ENCODE measurements around the gene SLC27A5. TPM values are rescaled to one million over a fixed set of nuclear protein-coding genes. Genes with fewer than 3 reads are reported as not detected.

The SLC27A5 gene
- total and polyA plus RNA-seq, 2 of the 13 experiments (the other 11 are each of a cell fraction or from before 2014, with no cell fraction given) = 30.3 to 40.2 TPM

DNA sequence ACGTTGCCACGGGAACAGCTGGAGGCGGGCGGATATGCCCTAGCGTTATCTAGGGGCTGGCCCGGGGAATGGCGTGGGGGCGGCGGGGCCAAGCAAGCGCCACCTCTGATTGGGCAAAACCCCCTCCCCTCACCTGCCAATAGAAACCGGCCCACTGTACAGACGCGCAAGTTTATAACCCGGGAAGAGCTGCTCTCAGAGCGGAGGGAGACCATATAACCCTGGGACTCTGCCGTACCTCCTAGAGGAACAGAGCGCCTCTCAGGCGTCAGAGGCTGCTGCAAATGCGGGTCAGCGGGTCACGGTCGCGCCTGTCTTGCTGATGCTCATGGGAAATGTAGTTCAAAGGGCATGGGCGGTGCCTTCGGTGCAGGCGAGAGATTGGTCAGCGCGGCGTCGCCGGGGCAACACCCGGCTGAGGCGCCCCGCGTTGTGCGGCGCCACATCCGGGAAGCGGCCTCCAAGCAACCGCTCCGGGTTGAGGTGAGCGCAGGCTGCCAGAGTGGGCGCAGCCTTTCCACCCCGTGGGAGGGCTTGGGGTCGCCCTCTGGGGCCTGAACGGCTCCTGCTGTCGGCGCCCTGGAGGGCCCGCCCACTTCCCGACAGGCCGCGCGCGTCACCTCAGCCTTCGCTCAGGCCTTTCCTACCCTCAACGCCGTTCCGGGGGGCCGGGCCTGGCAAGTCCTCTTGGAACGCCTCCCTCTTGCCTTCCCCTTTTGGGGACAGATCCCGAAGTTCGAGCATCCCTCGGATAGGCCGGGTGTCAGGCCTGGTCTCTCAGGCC, 35.9 kb downstream of the SLC27A5 start, which contains the start of gene ZNF446 (continued):
- TF ChIP-seq ZNF251 (CRISPR knock-in tag; IDR thresholded peaks at IDR 0.05) (no peak), PPARG (CRISPR knock-in tag; conservative IDR thresholded peaks at IDR 0.05) (no peak; the same call in 1 of the 2 replicates), HOXA7 (CRISPR knock-in tag; IDR thresholded peaks at IDR 0.05) (no peak), ZNF781 (CRISPR knock-in tag; IDR thresholded peaks at IDR 0.05; ENCODE audit: borderline replicate concordance, not compliant biosample characterization) (no peak), CBX1 (IDR thresholded peaks at IDR 0.05; ENCODE audit: low read depth) (no peak), ARHGAP35 (CRISPR knock-in tag; IDR thresholded peaks at IDR 0.05; ENCODE audit: borderline replicate concordance) (peak; percentile 16; the same call in 1 of the 2 replicates), ZNF556 (CRISPR knock-in tag; IDR thresholded peaks at IDR 0.05; ENCODE audit: borderline replicate concordance) (0 out of 2 replicates have a peak, but pooled peaks have one; percentile 29), RCOR2 (CRISPR knock-in tag; IDR thresholded peaks at IDR 0.05) (0 out of 2 replicates have a peak, but pooled peaks have one; percentile 19), FOXK2 (IDR thresholded peaks at IDR 0.05) (no peak), PHF21A (CRISPR knock-in tag; IDR thresholded peaks at IDR 0.05) (peak; percentile 77), FOXA3 (CRISPR knock-in tag; IDR thresholded peaks at IDR 0.05) (peak; percentile 37; the same call in 1 of the 2 replicates), RXRB (CRISPR knock-in tag; IDR thresholded peaks at IDR 0.05; ENCODE audit: borderline replicate concordance) (peak; percentile 63), ZNF775 (CRISPR knock-in tag; IDR thresholded peaks at IDR 0.05; ENCODE audit: borderline replicate concordance) (no peak), ATM (IDR thresholded peaks at IDR 0.05; ENCODE audit: borderline replicate concordance) (no peak), ZNF34 (CRISPR knock-in tag; IDR thresholded peaks at IDR 0.05; ENCODE audit: borderline replicate concordance) (0 out of 2 replicates have a peak, but pooled peaks have one; percentile 87)
- TF ChIP-seq, protein P1, sequence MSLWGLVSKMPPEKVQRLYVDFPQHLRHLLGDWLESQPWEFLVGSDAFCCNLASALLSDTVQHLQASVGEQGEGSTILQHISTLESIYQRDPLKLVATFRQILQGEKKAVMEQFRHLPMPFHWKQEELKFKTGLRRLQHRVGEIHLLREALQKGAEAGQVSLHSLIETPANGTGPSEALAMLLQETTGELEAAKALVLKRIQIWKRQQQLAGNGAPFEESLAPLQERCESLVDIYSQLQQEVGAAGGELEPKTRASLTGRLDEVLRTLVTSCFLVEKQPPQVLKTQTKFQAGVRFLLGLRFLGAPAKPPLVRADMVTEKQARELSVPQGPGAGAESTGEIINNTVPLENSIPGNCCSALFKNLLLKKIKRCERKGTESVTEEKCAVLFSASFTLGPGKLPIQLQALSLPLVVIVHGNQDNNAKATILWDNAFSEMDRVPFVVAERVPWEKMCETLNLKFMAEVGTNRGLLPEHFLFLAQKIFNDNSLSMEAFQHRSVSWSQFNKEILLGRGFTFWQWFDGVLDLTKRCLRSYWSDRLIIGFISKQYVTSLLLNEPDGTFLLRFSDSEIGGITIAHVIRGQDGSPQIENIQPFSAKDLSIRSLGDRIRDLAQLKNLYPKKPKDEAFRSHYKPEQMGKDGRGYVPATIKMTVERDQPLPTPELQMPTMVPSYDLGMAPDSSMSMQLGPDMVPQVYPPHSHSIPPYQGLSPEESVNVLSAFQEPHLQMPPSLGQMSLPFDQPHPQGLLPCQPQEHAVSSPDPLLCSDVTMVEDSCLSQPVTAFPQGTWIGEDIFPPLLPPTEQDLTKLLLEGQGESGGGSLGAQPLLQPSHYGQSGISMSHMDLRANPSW (CRISPR knock-in tag; IDR thresholded peaks at IDR 0.05; ENCODE audit: borderline replicate concordance) = peak; percentile 87; the same call in 1 of the 2 replicates
- TF ChIP-seq, protein P2, sequence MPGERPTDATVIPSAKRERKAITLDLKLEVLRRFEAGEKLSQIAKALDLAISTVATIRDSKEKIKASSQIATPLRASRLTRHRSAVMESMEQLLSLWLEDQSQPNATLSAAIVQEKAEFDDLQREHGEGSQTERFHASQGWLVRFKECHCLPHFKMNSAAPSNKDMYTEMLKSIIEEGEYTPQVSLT (CRISPR knock-in tag; IDR thresholded peaks at IDR 0.05; ENCODE audit: borderline replicate concordance, low read depth) = no peak
- TF ChIP-seq, protein P3, sequence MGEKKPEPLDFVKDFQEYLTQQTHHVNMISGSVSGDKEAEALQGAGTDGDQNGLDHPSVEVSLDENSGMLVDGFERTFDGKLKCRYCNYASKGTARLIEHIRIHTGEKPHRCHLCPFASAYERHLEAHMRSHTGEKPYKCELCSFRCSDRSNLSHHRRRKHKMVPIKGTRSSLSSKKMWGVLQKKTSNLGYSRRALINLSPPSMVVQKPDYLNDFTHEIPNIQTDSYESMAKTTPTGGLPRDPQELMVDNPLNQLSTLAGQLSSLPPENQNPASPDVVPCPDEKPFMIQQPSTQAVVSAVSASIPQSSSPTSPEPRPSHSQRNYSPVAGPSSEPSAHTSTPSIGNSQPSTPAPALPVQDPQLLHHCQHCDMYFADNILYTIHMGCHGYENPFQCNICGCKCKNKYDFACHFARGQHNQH (CRISPR knock-in tag; IDR thresholded peaks at IDR 0.05) = peak; percentile 84
- TF ChIP-seq, protein P4, sequence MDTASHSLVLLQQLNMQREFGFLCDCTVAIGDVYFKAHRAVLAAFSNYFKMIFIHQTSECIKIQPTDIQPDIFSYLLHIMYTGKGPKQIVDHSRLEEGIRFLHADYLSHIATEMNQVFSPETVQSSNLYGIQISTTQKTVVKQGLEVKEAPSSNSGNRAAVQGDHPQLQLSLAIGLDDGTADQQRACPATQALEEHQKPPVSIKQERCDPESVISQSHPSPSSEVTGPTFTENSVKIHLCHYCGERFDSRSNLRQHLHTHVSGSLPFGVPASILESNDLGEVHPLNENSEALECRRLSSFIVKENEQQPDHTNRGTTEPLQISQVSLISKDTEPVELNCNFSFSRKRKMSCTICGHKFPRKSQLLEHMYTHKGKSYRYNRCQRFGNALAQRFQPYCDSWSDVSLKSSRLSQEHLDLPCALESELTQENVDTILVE (CRISPR knock-in tag; IDR thresholded peaks at IDR 0.05) = no peak
- TF ChIP-seq, protein P5, sequence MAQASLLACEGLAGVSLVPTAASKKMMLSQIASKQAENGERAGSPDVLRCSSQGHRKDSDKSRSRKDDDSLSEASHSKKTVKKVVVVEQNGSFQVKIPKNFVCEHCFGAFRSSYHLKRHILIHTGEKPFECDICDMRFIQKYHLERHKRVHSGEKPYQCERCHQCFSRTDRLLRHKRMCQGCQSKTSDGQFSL (CRISPR knock-in tag; IDR thresholded peaks at IDR 0.05) = no peak
- TF ChIP-seq, protein P6, sequence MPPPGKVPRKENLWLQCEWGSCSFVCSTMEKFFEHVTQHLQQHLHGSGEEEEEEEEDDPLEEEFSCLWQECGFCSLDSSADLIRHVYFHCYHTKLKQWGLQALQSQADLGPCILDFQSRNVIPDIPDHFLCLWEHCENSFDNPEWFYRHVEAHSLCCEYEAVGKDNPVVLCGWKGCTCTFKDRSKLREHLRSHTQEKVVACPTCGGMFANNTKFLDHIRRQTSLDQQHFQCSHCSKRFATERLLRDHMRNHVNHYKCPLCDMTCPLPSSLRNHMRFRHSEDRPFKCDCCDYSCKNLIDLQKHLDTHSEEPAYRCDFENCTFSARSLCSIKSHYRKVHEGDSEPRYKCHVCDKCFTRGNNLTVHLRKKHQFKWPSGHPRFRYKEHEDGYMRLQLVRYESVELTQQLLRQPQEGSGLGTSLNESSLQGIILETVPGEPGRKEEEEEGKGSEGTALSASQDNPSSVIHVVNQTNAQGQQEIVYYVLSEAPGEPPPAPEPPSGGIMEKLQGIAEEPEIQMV (CRISPR knock-in tag; IDR thresholded peaks at IDR 0.05; ENCODE audit: low read depth) = no peak

Measured in HepG2 (cell line).